Measurements from ENCODE around the gene ANLN.

The ANLN gene, protein sequence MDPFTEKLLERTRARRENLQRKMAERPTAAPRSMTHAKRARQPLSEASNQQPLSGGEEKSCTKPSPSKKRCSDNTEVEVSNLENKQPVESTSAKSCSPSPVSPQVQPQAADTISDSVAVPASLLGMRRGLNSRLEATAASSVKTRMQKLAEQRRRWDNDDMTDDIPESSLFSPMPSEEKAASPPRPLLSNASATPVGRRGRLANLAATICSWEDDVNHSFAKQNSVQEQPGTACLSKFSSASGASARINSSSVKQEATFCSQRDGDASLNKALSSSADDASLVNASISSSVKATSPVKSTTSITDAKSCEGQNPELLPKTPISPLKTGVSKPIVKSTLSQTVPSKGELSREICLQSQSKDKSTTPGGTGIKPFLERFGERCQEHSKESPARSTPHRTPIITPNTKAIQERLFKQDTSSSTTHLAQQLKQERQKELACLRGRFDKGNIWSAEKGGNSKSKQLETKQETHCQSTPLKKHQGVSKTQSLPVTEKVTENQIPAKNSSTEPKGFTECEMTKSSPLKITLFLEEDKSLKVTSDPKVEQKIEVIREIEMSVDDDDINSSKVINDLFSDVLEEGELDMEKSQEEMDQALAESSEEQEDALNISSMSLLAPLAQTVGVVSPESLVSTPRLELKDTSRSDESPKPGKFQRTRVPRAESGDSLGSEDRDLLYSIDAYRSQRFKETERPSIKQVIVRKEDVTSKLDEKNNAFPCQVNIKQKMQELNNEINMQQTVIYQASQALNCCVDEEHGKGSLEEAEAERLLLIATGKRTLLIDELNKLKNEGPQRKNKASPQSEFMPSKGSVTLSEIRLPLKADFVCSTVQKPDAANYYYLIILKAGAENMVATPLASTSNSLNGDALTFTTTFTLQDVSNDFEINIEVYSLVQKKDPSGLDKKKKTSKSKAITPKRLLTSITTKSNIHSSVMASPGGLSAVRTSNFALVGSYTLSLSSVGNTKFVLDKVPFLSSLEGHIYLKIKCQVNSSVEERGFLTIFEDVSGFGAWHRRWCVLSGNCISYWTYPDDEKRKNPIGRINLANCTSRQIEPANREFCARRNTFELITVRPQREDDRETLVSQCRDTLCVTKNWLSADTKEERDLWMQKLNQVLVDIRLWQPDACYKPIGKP

DNA sequence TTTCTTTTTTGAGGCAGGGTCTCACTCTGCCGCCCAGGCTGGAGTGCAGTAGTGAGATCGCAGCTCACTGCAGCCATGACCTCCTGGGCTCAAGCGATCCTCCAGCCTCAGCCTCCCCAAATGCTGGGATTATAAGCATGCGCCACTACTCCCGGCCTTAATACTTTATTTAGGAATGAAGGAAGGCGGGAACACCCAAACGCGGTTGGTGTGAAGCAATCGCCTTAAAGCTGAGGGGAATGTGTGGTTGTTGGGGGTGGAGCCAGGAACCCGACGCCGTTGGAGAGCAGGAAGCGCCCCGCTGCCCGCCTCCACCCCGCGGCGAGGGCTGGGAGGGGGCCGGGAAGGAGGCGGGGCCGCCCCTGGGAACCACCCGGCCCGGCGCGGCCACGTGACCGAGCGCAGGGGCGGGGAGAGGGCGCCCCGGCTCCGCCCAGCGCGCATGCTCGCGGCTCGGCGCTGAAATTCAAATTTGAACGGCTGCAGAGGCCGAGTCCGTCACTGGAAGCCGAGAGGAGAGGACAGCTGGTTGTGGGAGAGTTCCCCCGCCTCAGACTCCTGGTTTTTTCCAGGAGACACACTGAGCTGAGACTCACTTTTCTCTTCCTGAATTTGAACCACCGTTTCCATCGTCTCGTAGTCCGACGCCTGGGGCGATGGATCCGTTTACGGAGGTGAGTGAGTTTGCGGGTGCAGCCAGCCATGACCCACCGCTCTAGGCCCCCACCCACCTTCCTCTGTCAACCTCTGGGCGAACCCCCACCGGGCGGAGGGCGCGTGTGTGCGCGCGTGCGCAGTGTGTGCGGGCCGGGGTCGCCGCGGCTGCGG, at the start of gene ANLN:
Gene ANLN, plus strand, starts transcription at position 492 of the 828 bp plus-strand sequence. Its CDS starts 165 bp downstream, at position 657.
- peak; percentile 90 for DNase-seq

GRCh38 chr7:36343548-36343947, 46.1 kb upstream of the ANLN start:
- DNase-seq = no peak

DNA sequence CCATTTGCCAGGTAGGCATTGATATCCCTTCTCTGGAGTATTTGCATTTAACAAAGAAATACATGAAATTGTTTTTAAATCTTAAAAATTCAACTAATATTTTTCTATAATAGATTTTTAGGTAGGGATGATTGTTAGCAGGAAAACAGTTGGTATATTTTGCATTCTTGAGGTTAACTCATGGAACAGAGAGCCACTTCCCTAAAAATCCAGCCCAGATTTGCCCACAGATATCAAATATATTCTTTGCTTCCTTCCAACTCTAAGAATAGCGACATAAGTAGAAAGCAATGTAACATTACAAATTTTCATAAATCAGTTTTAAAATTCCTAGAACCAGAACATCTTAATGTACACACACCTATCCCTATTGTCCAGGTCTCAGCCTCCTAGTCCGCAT, 45.0 kb upstream of the ANLN start:
- no peak for DNase-seq

DNA sequence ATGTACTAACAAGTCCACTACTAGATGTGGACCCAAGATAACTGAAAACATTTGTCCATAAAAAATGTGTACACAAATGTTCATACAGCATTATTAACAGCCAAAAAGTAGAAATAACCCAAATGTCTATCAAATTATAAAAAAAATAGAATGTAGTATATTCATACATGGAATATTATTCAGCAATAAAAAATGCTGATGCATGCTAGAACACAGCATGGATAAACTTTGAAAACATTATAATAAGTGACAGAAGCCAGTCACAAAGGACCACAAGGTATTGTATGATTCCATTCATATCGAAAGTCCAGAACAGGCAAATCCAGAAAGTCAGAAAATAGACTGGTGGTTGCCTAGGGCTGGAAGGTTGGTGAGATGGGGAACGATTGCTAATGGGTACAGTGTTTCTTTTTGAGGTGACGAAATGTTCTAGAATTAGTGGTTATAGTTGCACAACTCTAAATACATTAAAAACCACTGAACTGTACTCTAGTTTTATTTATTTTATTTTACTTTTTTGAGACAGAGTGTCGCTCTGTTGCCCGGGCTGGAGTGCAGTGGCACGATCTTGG, 43.3 kb upstream of the ANLN start:
- no peak for DNase-seq

DNA sequence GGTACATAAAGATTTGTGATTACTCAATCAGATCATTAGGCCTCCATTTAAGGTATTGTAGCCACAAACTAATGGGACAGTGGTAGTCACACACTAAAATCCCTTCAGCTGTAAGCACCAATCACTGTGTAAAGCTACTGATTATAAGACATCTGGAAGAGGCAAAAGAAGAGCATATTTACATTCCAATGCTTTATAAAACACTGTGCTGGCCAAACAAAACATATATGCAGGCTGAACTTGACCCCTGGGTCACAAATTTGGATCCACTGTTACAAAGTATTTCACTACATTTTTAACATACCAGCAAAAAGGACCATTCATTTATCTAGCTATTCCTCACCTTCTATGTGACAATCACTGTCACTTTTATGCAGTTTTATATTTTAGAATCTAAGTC, 41.4 kb upstream of the ANLN start:
- no peak for DNase-seq

DNA sequence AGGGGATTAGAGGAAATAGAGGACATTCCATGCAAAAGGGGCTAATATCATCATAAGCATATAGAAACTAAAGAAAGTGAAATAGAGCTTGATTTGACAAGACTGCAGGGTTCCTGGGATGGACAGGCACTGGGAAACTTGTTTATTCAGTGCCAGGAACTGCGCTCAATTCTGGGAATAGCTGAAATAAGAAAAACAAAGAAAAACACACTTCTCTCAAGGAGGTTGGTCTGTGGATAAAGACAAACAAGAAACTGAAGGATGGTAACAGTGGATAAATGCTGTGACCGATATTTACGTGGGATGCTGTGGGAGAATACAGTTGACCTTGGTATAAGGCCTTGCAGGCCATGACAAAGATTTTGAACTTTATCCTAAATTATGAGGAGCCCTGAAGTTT, 40.9 kb upstream of the ANLN start:
- DNase-seq = no peak

GRCh38 chr7:36349626-36350025, 40.0 kb upstream of the ANLN start:
- DNase-seq = no peak

- no peak for DNase-seq
These were observed 34.2 kb upstream of the ANLN start for GRCh38 chr7:36355490-36355889.

- no peak for DNase-seq
These were observed 32.6 kb upstream of the ANLN start for GRCh38 chr7:36357054-36357453.

DNA sequence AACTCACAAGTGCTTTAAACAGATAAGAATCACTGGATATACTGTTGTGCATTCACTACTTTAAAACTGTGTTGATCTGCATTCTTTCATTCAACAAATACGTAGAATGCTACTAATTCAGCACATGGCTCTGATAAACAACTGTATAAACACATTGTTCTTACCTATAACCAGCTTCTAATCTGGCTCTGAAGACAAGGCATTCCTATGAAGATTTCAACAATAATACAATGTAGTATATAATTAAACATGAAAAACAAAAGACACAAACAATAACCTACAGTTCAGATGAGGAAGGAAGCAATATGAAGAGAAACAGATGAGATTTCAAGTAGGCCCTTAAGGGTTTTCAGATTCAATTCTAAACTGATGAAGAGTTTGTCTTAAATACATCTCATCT, 31.1 kb upstream of the ANLN start:
- no peak for DNase-seq

DNA sequence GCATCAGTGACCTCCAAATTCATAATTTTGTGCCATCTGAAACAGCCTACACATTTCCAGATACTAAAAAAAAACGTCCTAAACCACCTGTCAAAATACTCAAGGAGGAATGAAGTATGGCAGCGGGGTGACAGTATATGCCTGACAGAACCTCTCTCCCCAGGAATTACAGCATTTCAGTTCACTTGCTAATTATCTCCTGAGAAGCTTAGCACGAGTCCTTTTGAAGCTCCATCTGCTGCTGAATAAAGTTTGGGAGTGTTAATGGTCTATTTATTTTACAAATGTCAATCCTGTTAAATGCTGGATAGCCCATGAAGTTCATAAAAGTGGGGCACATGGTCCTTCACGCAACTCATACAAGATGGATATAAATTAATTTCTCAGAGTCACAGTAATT, 29.4 kb upstream of the ANLN start:
- DNase-seq = no peak

- DNase-seq = no peak
These were observed 28.4 kb upstream of the ANLN start for GRCh38 chr7:36361227-36361626.

GRCh38 chr7:36363515-36363914, 26.1 kb upstream of the ANLN start:
- DNase-seq = no peak

DNA sequence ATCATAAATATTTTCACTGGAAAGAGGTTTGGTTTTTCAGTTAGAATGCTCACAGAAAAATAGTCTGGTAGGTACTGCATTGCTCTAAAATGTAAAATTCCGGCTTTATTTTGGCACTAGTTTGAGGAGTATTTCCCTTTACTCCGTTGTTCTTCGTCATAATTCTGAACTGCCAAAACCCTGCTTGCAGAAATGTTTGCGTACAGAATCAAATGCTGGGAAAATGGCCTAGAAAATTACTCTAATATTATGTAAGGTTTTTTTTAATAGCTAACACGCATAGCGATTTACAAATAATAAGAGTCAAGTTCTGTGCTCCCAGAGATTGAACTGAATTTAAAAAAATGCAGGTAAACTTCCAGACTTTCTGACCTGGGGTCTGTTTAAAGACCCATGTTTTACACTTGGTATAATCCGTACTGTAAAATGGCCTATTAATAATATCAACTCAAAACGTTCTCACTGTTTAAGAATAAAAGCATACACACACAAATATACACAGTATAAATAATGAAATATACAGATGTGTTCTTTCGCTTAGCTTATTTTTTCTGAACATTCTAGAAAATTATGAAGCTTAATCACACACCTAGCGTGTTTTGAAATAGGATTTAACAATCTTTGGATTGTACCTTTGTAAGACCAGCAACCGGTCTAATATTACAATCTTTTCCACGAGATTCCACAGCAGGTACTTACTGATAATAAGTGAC, 23.5 kb upstream of the ANLN start:
- no peak for DNase-seq

- DNase-seq = peak; percentile 94
These were observed 22.7 kb upstream of the ANLN start for GRCh38 chr7:36366718-36367560.

GRCh38 chr7:36367561-36368077, 22.0 kb upstream of the ANLN start:
- no peak for DNase-seq

DNA sequence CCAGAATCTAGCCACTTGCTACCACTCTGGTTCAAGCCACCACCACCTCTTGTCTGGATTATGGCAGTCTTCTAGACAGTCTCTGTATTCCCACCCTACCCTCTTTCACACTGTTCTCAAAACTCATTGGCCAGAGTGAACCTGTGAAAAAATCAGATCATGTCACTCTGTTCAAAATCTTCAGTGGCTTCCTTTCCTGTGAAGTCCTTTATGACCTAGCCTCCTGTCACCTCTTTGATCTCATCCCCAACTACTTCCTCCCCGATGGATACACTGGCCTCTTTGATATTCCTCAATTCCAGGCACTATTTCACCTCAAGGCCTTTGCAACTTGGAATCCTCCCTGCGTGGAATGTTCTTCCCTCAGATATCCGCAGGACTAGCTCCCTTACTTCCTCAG, 21.2 kb upstream of the ANLN start:
- no peak for DNase-seq

GRCh38 chr7:36369171-36369570, 20.5 kb upstream of the ANLN start:
- DNase-seq = no peak

DNA sequence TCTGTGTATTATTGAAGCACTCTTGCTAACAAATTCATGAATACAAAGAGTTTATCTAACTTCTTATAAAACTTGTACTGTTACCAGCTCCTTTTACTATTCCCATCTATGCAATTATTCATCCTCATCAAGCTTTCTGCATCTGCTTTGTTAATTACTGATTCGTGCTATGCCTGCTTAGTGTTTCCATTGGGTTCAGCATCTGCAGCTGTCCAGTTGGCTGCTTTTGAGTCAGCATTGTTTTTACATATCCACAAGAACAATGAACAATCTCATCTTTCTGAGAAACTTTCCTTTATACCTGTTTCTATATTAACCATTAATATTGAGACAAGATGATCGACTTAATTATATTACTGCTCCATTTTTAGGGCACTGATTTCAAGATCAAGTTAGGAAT, 19.6 kb upstream of the ANLN start:
- no peak for DNase-seq

DNA sequence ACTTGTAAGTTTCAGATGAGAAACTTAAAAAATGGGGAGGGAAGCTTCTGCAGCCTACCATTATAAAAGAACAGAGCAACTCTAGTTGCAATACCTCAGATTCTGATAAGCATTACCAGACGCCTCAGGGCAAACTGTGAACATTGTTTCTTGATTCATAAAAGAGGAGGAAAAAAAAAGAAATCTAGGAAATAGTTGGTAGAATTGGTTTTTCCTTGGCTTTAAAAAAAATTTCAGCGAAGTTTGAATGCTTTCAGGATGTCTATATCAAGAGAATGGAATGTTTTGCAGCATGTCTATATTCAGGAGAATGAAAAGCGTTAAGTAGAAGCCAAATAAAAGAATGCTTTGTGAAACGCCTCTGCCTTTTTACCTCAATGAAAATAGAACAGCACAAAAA, 17.5 kb upstream of the ANLN start:
- no peak for DNase-seq
